Measurements from ENCODE around the gene PLEK2. TPM values are rescaled to one million over a fixed set of nuclear protein-coding genes. Genes with fewer than 3 reads are reported as not detected.
"Not testable (repeated sequence)": the region's sequence is repeated elsewhere in the genome, so short reads cannot be mapped to it uniquely, and the experiment has no call there.

The PLEK2 gene
- total RNA-seq, 1 donor from 2014 or later, result not detected

DNA sequence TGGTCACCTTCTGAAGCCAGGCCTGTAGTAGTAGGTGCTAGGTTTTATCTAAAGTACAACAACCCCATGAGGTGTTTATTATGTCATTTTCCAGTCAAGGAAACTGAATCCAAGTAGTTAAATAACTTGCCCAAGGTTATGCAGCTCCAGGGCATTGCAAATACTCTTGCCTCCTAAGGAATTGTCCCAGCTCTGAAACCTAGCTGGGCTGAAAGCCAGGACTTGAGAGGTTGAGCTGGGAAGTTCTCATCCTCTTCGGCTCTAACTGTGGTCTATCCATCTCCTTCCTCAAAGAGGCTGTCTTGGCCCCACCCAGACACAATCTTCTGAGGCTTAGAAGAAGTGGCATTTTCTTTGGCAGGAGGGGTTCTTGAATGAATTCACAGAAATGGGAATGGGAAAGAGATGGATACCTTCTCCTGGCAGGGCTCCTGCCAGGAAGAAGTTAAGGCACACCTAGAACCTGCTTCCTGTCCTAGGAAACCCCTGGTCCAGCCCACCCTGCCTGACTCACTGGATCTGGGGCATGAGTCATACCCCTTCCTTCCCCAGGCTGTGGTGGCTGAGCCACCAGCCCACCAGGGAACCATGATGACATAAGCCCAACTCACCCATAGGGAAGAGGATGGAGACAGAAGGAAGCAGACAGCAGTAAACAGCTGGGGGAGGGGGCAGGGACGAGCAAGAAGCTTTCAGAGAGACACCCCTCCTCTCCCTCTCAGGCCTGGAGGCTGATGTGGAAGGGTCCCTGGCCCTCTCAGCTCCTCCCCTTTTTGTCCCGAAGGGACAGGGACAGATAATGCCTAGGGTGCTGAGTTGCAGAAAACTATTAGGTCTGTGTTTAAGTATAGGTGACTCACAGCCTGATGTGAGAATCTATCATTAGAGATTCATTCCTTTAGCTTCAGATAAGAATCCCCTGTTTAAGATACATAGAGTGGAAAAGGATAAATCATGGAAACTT, 2.1 kb upstream of the PLEK2 start:
- DNase-seq (no peak), ATAC-seq (ENCODE audit: poor library complexity) (no peak)

DNA sequence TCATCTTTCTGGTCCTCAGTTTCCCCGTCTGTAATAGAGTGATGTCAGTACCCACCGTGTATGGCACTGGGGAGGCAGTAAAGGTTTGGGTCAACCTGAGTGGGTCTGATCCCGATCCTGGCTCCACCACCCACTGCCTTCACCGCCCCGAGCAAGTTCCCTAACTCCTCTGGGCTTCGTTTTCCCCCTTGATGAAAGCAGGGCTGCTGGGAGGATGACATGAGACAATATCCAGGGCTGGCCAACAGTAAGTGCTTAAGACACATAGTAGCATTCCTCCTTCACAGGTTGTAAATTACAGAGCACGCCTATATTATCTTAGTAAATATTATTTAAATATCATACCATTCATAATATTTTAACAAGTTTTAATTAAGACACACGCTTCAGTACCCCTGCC, 595 bp downstream of the PLEK2 start:
- DNase-seq, result no peak
- ATAC-seq (ENCODE audit: poor library complexity), result no peak
- intact Hi-C loops (cut with DNase I), result no loop called here

More for the DNA sequence above, 2.1 kb upstream of the PLEK2 start:
- intact Hi-C loops (cut with DNase I), result no loop called here

DNA sequence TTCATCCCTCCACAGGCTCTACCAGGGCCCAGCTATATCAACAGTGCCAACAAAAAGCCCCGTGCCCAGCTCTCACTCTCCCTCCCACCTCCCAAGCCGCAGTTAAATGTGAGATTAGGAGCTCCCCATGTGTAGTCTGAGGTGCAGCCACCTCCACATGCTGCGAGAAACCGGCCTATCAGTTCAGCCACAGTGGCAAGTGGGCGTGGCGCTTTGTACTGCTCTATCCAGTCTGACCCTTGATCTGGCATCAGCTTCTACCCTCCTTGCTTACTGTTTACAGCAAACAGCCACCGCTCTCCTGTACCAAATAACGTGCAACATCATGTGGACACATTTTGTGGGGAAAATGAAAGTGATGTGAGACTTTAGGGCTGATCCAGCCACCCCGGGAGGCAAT, 1.7 kb downstream of the PLEK2 start:
- intact Hi-C loops (cut with DNase I), result no loop called here
- ATAC-seq (ENCODE audit: poor library complexity) (no peak), DNase-seq (no peak)

DNA sequence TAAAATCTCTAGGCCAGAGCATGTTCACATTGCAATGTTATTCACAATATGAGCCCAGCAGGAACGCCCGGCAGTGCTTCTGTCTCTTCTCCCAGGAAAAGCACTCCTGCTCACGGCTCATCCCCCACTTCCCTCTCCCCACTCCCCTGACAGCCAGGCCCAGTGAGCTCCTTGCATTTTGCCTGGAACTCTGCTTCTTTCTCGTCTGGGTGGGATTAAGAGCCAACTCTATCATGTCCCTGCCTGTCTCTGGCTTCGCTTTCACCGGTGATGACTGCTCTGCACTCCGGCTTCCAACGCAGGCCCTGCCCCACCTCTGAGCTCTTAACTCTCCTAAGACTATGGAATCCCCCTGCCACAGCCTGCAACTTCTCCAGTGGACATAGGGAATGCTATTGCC, 2.5 kb downstream of the PLEK2 start:
- no peak for ATAC-seq (ENCODE audit: poor library complexity)
- intact Hi-C loops (cut with DNase I), result no loop called here
- DNase-seq, result no peak

DNA sequence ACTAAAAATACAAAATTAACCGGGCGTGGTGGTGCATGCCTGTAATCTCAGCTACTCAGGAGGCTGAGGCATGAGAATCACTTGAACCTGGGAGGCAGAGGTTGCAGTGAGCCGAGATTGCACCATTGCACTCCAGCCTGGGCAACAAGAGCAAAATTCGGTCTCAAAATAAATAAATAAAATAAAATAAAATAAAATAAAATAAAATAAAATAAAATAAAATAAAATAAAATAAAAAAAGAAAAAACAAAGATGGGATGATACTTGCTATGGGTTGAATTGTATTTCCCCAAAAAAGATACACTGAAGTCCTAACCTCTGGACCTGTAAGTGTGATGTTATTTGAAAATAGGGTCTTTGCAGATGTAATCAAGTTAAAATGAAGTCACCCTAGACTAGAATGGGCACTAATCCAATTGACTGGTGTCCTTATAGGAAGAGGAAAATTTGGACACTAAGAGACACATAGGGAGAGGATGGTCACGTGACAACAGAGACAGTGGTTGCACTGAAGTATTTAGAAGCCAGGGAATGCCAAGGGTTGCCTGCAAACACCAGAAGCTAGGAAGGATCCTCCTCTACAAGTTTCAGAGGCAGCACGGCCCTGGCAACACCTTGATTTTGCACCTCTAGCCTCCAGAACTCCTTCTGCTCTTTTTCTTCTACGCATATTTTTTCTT, 3.7 kb downstream of the PLEK2 start:
- intact Hi-C loops (cut with DNase I); DNase-seq; ATAC-seq (ENCODE audit: poor library complexity): not testable (repeated sequence)

DNA sequence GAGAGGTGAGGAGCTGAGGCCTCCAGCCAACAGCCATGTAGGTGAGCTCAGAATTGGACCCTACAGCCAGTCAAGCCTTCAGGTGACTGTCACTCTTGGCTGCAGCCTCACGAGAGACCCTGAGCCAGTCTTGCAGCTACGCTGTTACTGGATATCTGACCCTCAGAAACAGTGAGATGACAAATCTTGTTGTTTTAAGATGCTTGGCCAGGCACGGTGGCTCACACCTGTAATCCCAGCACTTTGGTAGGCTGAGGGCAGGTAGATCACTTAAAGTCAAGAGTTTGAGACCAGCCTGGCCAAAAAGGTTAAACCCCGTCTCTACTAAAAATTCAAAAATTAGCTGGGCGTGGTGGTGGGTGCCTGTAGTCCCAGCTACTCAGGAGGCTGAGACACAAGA, 6.2 kb downstream of the PLEK2 start:
- DNase-seq (no peak), ATAC-seq (ENCODE audit: poor library complexity) (no peak)
- intact Hi-C loops (cut with DNase I), result no loop called here

DNA sequence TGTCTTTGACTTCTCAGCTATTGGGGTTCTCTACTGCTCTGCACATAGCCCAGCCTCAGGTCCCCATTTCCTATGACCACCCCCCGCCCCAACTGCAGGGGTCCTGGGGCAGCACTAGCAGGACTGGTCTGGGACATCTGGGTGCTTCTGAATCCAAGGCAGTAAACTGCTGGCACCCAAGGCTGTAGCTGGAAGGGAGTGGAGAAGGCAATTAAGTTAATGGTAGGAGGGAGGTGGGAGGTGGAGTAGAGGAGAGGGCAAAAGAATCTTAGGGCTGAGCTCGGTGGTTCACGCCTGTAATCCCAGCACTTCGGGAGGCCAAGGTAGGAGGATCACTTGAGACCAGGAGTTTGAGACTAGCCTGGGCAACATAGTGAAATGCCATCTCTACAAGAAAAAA, 11.5 kb downstream of the PLEK2 start:
- ATAC-seq (ENCODE audit: poor library complexity) (no peak), DNase-seq (no peak)
- intact Hi-C loops (cut with DNase I), result no loop called here

DNA sequence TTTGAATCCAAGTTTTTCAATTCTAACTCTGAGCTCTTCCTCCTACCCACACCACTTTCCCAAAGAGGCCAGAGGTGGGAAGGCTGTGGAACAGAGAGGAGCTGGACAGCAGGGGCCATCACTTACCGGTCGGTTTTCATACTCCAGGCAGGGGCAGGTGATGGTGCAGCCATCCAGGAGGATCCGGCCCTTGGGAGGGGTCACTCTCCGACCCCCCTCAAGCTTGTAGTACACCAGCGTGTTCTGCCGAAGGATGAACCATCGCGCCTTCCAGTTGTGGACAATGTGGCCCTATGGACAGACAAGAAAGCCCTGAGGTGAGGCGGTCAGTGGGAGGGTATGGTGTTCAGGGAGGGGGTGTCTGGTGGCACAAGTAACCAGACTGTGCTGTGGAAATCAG, 14.4 kb downstream of the PLEK2 start:
- ATAC-seq (ENCODE audit: poor library complexity) (no peak), DNase-seq (no peak)
- intact Hi-C loops (cut with DNase I), result no loop called here

DNA sequence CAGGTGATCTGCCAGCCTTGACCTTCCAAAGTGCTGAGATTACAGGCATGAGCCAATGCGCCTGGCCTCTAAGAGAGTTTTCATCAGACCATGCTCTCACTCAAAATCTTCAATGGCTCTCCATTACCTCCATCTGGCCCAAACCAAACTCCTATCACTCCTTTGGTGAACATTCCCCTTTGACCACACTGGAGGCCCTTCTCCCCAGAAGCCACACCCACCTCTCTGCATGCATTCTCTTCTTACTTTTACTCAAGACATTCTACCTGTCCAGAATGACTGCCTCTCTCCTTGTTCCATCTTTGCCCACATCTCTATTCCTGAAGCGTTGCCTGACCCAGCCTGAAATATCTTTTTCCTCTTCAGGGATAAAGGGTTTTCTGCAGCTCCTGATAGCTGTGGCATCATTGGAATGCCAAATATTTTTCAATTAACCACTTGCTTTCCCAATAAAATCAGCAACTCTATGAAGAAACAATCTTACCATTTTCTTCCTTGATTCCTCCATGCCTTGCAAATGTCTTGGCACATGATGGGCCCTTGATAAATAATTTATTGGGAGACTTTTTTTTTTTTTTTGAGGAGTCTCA, 15.5 kb downstream of the PLEK2 start:
- ATAC-seq (ENCODE audit: poor library complexity), result no peak
- intact Hi-C loops (cut with DNase I), result no loop called here

DNA sequence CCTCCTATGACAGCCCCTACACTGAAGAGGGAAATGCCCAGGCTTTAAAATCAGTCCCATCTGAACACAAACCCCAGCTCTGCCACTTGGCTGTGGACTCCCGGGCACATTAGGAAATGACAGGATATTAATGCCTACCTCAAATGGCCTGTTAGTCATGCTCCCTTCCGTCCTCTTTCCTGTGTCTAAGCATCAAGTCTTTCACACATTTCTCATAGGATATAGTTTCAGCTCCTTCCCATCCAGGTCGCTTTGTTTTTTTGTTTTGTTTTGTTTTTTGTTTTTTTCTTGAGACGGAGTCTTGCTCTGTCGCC, 16.1 kb downstream of the PLEK2 start:
- DNase-seq, result no peak
- intact Hi-C loops (cut with DNase I), result no loop called here
- ATAC-seq (ENCODE audit: poor library complexity), result no peak

More for the DNA sequence above, 15.5 kb downstream of the PLEK2 start:
- no peak for DNase-seq

DNA sequence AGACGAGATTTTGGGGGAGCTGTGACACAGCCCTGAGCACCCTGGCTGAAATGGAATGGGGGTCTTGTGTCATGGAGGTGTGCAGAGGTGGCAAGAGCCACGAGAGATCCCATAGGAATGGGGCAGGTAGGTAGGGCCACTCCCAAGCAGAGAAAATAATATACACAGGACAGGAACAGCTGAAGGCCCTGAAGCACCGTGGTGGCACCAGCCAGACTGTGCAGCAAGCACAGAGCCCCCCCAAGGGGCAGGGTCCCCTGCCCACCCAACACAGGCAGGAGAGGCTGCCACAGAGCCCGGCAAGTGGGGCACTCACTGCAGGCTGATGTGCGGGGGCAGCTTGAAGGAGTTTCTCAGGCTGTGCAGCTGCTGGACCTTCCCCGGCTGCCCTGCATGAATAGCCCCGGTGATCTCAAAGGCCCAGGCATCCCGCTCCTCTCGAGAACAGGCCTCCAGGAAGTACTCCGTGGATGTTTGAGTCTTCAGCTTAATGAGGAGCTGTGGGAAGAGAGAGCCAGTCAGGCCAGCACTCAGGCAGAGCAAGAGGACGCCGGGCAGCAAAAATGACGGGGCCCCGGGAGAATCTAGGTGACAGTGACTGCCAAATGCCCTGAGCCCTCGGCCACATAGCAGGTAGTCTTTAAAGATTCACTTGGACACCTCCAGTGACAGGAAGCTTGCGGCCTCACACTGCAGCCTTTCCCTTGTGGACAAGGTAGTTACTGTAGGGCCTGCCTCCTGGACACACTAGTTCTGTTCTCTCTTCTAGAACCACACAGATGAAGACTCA, 16.7 kb downstream of the PLEK2 start:
- DNase-seq (no peak), ATAC-seq (ENCODE audit: poor library complexity) (no peak)
- intact Hi-C loops (cut with DNase I), result no loop called here

DNA sequence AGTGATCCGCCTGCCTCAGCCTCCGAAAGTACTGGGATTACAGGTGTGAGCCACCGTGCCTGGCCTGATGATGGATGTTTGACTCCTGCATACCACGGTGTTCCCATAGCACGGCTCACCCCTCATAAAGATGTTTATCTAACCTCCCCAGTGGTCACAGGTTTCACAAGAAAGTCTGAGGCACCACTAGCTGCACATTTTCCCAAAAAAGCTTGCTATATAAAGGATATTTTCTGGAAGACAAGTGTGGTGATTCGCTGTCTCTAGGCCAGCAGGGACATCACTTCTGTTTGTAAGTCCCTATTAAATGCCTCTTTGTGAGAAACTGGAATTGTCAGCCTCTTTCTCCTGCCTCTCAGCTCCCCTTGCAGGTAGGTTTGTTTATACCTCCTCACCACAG, 18.3 kb downstream of the PLEK2 start:
- ATAC-seq (ENCODE audit: poor library complexity), result no peak
- no peak for DNase-seq
- intact Hi-C loops (cut with DNase I), result no loop called here

DNA sequence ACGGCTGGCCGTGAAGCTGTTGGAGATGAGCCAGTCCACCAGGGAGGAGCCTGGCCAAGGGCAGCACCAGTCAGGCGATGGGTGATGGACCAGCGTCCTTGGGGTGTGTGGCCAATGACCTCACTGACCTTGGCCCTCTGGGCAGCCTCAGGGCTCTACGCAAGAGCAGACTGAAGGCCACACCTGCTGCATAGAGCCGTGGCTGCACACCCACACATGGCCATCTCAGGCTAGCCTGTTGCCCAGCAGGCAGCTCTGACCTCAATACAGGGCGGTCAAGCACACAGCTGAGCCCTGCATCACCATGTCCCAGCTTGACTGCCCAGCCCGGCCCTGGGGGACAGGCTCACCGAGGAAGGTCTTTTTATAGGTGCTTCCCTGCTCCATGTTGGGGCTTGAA, 19.2 kb downstream of the PLEK2 start:
- no peak for DNase-seq
- ATAC-seq (ENCODE audit: poor library complexity), result no peak
- intact Hi-C loops (cut with DNase I), result no loop called here

DNA sequence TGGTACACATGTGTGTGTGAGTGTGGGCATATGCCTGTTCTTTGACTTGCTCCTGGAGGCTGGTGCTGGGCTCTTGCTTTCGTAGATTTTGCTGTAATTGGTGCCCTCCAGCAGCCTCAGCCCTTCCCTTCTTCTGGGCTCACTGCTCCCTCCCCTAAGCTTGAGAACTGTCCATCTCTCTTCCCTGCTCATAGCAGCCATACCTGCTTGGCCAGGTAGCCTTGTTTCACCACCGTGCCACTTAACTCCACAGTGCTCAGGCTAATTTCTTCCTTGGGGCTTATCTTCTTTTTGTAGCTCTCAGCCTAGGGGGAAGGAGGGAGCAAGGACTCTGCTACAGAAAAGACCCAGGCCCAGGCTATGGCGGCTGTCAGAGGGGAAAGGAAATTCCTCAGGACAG, 19.8 kb downstream of the PLEK2 start:
- no peak for ATAC-seq (ENCODE audit: poor library complexity)
- intact Hi-C loops (cut with DNase I), result no loop called here
- DNase-seq, result no peak

DNA sequence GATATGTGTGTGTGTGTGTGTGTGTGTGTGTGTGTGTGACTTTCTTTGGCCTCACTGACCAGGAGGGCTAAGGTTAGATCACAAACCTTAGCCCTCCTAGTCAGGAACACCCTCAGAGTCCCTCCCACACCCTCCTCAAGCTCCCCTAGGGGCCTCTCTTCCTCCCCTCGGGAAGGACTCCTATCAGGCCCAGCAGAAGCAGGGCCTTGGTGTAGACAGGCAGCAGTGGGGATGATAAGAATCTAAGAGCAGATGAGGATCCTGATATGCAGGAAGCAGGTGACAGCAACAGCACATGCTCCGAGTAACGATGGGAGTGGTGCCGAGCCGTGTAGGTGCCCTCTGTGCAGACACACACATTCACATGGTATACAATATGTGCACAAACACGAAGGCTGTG, 20.7 kb downstream of the PLEK2 start:
- DNase-seq, result no peak
- intact Hi-C loops (cut with DNase I), result no loop called here
- ATAC-seq (ENCODE audit: poor library complexity), result no peak

DNA sequence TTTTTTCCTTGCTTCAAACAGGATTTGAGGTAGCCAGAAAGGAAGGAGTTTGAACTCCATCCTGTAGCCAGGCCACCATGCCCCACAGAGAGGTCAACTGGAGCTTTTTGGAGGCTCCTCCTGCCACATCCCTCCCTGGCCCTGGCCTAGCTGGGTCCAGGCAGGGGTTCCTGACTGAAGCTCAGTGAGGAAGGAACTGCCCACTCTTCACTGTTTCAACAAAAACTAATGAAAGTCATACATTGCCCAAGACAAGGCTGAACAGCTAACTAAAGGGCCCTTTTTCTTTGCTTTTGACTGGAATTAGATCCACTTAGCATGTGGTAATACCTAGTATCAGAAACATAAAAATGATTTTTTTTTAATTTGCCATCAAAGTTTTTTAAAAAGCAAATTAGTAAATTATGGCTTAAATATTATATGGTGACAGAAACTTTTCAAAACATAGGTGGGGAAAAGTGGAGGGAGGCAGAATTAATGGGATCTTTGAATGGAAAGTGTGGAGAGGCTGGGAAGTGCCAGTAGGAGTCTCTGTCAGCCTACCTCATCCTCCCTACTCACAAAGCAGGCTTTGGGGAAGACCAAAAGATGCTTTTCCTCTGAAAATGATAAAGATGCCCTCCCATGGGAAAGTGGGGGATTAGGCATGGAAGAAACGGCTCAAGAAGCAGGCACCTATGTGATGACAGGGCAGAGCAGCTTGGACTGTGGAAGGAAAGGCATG, 22.0 kb downstream of the PLEK2 start:
- ATAC-seq (ENCODE audit: poor library complexity) (no peak), DNase-seq (no peak)
- intact Hi-C loops (cut with DNase I), result no loop called here

DNA sequence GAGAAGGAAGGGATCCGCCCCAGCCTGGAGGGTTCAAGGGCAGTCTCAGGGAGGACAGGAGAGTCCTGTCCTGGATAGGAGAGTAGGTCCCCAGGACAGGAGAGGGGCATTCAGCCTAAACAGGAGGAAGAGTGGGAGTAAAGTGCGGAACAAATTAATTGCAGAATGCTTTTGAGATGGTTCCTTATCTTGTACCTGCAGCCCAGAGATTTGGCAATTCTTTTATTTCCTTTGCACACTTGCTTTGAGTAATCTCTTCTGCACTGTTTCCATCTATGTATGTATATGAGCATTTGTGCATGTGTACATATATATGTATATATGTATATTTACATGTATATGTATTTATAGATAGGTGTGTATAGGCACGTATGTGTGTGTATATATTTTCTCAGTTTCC, 22.7 kb downstream of the PLEK2 start:
- no peak for DNase-seq
- intact Hi-C loops (cut with DNase I), result no loop called here
- ATAC-seq (ENCODE audit: poor library complexity), result no peak

DNA sequence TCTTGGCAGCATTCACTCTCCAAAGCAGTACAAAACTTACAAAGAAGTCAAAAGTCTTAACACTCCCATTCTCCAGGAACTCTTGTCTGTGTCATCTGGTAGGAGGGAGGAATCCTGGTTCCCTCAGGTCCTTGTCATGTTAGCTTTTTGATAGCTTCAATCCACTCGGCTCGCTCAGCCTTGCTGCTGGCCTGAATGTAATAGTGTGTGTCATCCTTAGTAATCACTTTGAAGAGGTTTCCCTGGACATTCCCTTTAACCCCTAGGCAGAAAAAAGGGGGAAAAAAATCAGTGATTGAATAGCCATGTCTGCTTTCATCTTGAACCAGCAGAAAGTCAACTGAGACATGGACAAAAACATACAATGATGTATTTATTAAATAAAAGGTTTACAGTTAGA, 24.8 kb downstream of the PLEK2 start:
- intact Hi-C loops (cut with DNase I), result no loop called here
- ATAC-seq (ENCODE audit: poor library complexity), result no peak

DNA sequence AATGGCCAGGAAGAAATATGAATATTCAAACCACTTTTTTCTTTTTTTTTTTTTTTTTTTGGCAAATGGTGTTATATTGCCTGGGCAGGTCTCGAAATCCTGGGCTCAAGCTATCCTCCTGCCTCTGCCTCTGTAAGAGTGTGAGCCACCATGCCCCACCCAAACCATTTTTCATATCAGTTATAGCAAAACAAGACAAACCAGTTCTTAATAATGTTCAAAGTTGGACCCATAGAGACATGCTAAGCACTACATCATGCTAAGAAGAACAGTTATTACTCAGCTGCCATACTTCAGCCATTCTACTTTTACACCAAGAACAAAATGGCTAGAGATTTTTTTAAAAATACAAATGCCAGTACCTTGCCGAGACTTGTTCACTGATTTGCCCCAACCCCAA, 26.3 kb downstream of the PLEK2 start:
- ATAC-seq (ENCODE audit: poor library complexity) (no peak), DNase-seq (no peak)
- intact Hi-C loops (cut with DNase I), result no loop called here

More for the DNA sequence above, 24.8 kb downstream of the PLEK2 start:
- DNase-seq, result no peak

Data from Right ventricle myocardium superior (tissue), 1 donor.